Prostate gland (tissue), 2 donors: ENCODE results near the gene XPNPEP1. TPM values are rescaled to one million over a fixed set of nuclear protein-coding genes. Genes with fewer than 3 reads are reported as not detected.

Experiments
- DNase-seq: peaks from one replicate; pipeline ENCODE4 v3.0.0-alpha.2; 2019; ENCODE audit warnings: low spot score
- H3K27ac ChIP-seq, 2 donors: fragments of 200-600 bp; sonication (generic); 2 replicates each; pipeline ENCODE4 v1.5.1; 2017 to 2019
- H3K27me3 ChIP-seq: fragments of 200-600 bp; sonication (generic); replicated peaks from 2 replicates; pipeline ENCODE4 v1.5.1; 2019; ENCODE audit not compliant: insufficient read depth
- H3K36me3 ChIP-seq, 2 donors: fragments of 200-600 bp; sonication (generic); 1 replicate in 1 of 2; 2 replicates in 1 of 2; pipeline versions ENCODE4 v1.5.1 to v1.8.1; 2017 to 2019
- H3K4me1 ChIP-seq: fragments of 200-600 bp; sonication (generic); replicated peaks from 2 replicates; pipeline ENCODE4 v1.5.1; 2019
- H3K4me3 ChIP-seq, 2 donors: fragments of 200-600 bp; sonication (generic); 2 replicates each; pipeline ENCODE4 v1.5.1; 2017 to 2019
- H3K9me3 ChIP-seq: fragments of 200-600 bp; sonication (generic); 2 replicates; pipeline ENCODE4 v1.5.1; 2017
- CTCF ChIP-seq, 4 experiments: fragments of 200-600 bp in 2 of 4; fragments of 450-650 bp in 2 of 4; sonication (generic) in 2 of 4; IDR thresholded peaks; 1 replicate in 3 of 4; 2 replicates in 1 of 4; pipeline ENCODE4 v1.5.1; 2016 to 2019; ENCODE audit warnings: antibody characterized with exemption in 4 of 4, mild to moderate bottlenecking in 2 of 4, moderate library complexity in 2 of 4
- POLR2A ChIP-seq: fragments of 450-650 bp; IDR thresholded peaks from one replicate; pipeline ENCODE4 v1.6.1; 2016; ENCODE audit warnings: antibody characterized with exemption, mild to moderate bottlenecking
- POLR2AphosphoS5 ChIP-seq: sonication (generic); formaldehyde crosslinking; IDR thresholded peaks from one replicate; pipeline ENCODE4 v1.6.1; 2017; ENCODE audit warnings: antibody characterized with exemption
- WGBS: methylation state at CpG from one replicate; pipeline ENCODE4 v1.1.5; 2018; 5-methylcytosine and 5-hydroxymethylcytosine counted together
- intact Hi-C: fragments of 100-400 bp; cut with DNase I; formaldehyde crosslinking; loops from one replicate; pipeline ENCODE4 v1.14.2; 2022
- total RNA-seq, 2 donors: library from RNA; depleted of rRNA; stranded (reverse); fragments of >200 nt; gene quantifications; one replicate each; pipeline ENCODE4 v1.1.0, GENCODE V29; 2016

XPNPEP1 gene
- total RNA-seq, 2 donors from 2014 or later = 53.4 to 64.3 TPM

- WGBS = 97% methylated on average over 8 of the region's 8 CpGs
- DNase-seq = no peak
These were observed 36.2 kb upstream of the XPNPEP1 start for GRCh38 chr10:109959259-109960145.

GRCh38 chr10:109958059-109958458 lies 34.7 kb upstream of the XPNPEP1 start:
- H3K27me3 ChIP-seq = no peaks in the 10 kb centered on the region
- intact Hi-C loops = no loop called here
- H3K4me1 ChIP-seq = no peaks in the 10 kb centered on the region
- no peak overlapping the region for H3K4me3 ChIP-seq
- no peaks in the 10 kb centered on the region for H3K36me3 ChIP-seq
- DNase-seq = no peak
- no peaks in the 10 kb centered on the region for H3K9me3 ChIP-seq
- no peak overlapping the region for H3K27ac ChIP-seq
- no peak for TF ChIP-seq CTCF (IDR thresholded peaks at IDR 0.05)
- TF ChIP-seq POLR2AphosphoS5 = no peak
- TF ChIP-seq POLR2A = no peak
- 54% methylated on average over 2 of the region's 2 CpGs for WGBS

More at GRCh38 chr10:109959259-109960145, 36.2 kb upstream of the XPNPEP1 start:
- H3K36me3 ChIP-seq = no peaks in the 10 kb centered on the region
- no peak overlapping the region for H3K4me3 ChIP-seq
- TF ChIP-seq CTCF (IDR thresholded peaks at IDR 0.05) (no peak), POLR2AphosphoS5 (no peak), POLR2A (no peak)
- intact Hi-C loops = no loop called here
- no peaks in the 10 kb centered on the region for H3K27me3 ChIP-seq
- H3K4me1 ChIP-seq = no peaks in the 10 kb centered on the region
- H3K9me3 ChIP-seq = no peaks in the 10 kb centered on the region
- no peak overlapping the region for H3K27ac ChIP-seq

- H3K4me1 ChIP-seq = no peaks in the 10 kb centered on the region
- H3K36me3 ChIP-seq = no peaks in the 10 kb centered on the region
- DNase-seq = no peak
- no peak overlapping the region for H3K4me3 ChIP-seq
- no peak for TF ChIP-seq POLR2A
- TF ChIP-seq CTCF (IDR thresholded peaks at IDR 0.05) = no peak
- TF ChIP-seq POLR2AphosphoS5 = no peak
- intact Hi-C loops = no loop called here
- no peaks in the 10 kb centered on the region for H3K27me3 ChIP-seq
- WGBS = 70% methylated on average over 9 of the region's 9 CpGs
- H3K27ac ChIP-seq = no peak overlapping the region
- no peaks in the 10 kb centered on the region for H3K9me3 ChIP-seq
These were observed 33.9 kb upstream of the XPNPEP1 start for GRCh38 chr10:109957092-109957797.

GRCh38 chr10:109956454-109957091 lies 33.3 kb upstream of the XPNPEP1 start:
- TF ChIP-seq CTCF (IDR thresholded peaks at IDR 0.05) = peak in 3 of 4 experiments; percentile 22 to 26 (median 24)
- TF ChIP-seq POLR2AphosphoS5 = no peak
- H3K27ac ChIP-seq = no peak overlapping the region
- H3K36me3 ChIP-seq = no peaks in the 10 kb centered on the region
- H3K27me3 ChIP-seq = no peaks in the 10 kb centered on the region
- WGBS = 100% methylated on average over 2 of the region's 2 CpGs
- no peaks in the 10 kb centered on the region for H3K9me3 ChIP-seq
- no peak for DNase-seq
- H3K4me1 ChIP-seq = no peaks in the 10 kb centered on the region
- intact Hi-C loops = no loop called here
- no peak overlapping the region for H3K4me3 ChIP-seq
